Astrocyte of the spinal cord (primary cell): ENCODE measurements around the gene DTNB.

Source experiments
- DNase-seq: peaks from one replicate; pipeline ENCODE4 v3.0.0; 2011; ENCODE audit warnings: low read depth, low spot score
- H3K4me3 ChIP-seq: 2 replicates; pipeline ENCODE4 v1.5.1; 2011; ENCODE audit warnings: low read depth, mild to moderate bottlenecking, low read length, moderate library complexity
- in situ Hi-C: cut with HindIII; loops from 2 replicates; pipeline ENCODE4 v1.10.0; 2017; ENCODE audit warnings: low sequenced_read_pairs
- TF ChIP-seq, protein P1 (sequence below): IDR thresholded peaks from 2 replicates; pipeline ENCODE4 v1.5.1; 2012; ENCODE audit warnings: low read depth, mild to moderate bottlenecking, low read length, inconsistent platforms

Gene DTNB

DNA sequence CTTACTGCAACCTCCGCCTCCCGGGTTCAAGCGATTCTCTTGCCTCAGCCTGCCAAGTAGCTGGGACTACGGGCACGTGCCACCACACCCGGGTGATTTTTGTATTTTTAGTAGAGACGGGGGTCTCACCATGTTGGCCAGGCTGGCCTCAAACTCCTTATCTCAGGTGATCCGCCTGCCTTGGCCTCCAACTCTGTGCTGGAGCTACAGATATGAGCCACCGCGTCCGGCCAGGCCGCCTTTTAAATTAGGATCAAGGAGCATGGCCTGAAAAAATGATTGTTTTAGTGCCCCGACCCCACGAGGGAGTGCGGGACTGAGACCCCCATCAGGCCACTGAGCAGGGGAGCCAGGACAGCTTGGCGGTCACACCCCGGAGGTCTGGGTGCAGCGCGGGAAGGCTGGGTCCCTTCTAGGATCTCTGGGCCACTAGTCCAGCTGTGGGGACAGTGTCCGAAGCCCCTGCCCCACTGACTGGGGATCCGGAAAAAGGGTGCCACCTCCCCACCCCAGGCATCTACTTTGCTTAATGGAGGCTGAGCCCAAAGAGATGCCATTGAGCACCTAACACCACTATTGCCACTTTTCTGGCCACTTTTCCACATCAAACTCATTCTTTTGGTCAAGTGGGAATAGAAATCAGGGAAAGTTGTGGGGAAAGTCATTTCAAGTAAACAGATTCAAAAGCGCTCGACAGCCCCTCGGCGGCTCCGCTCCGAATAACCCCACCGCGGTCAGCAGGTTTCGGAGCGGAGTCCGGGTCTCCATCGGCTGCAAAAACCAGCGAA is 311.9 kb downstream of the DTNB start:
- in situ Hi-C loops: no loop called here

DNA sequence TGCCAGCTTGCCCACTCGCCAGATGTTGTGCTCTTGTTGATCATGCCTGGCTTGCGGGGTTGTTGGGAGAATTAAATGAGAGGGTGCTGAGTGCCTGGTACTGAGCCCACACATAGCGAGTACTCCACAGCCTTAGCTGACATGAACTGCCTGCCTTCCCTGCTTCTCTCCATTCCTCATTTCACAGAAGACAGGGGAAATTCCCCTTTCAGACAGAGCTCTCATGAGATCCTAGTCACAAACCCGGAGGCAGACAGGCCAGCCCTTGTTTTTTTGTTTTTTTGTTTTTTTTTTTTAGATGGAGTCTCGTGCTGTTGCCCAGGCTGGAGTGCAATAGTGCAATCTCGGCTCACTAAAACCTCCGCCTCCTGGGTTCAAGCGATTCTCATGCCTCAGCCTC is 314.5 kb downstream of the DTNB start:
- TF ChIP-seq, protein P1, sequence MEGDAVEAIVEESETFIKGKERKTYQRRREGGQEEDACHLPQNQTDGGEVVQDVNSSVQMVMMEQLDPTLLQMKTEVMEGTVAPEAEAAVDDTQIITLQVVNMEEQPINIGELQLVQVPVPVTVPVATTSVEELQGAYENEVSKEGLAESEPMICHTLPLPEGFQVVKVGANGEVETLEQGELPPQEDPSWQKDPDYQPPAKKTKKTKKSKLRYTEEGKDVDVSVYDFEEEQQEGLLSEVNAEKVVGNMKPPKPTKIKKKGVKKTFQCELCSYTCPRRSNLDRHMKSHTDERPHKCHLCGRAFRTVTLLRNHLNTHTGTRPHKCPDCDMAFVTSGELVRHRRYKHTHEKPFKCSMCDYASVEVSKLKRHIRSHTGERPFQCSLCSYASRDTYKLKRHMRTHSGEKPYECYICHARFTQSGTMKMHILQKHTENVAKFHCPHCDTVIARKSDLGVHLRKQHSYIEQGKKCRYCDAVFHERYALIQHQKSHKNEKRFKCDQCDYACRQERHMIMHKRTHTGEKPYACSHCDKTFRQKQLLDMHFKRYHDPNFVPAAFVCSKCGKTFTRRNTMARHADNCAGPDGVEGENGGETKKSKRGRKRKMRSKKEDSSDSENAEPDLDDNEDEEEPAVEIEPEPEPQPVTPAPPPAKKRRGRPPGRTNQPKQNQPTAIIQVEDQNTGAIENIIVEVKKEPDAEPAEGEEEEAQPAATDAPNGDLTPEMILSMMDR: no peak
- no peak overlapping the region for H3K4me3 ChIP-seq
- no peak for DNase-seq
- in situ Hi-C loops: no loop called here

More for the DNA sequence above, 311.9 kb downstream of the DTNB start:
- no peak overlapping the region for H3K4me3 ChIP-seq
- TF ChIP-seq, protein P1: no peak
- no peak for DNase-seq

DNA sequence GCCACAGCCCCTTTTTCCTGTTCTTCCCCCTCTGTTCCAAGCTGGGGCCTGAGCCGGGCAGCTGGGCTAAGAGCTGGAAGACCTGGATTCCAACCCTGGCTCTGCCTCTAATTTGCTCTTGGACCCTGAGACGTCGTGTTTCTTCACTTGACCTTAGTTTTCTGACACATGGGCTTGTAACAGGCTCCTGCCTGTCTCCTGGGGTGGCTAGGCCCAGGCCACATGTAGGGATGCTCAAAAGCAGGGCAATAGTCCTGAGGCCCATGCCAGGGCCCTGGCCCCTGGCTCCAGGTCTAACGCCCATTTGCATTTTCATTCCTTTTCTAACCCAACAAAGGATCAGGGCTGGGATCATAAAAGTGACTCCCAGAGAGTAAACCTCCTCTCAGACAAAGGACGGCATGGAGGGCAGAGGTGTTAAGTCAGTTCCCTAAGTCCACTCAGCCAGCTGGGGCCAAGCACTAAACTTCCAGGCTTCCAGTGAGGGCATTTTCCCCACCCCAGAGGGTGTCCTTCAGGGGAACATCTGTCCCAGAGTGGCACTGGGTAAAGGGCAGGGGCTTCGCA is 315.0 kb downstream of the DTNB start:
- TF ChIP-seq, protein P1: no peak
- in situ Hi-C loops: no loop called here
- DNase-seq: no peak
- no peak overlapping the region for H3K4me3 ChIP-seq

DNA sequence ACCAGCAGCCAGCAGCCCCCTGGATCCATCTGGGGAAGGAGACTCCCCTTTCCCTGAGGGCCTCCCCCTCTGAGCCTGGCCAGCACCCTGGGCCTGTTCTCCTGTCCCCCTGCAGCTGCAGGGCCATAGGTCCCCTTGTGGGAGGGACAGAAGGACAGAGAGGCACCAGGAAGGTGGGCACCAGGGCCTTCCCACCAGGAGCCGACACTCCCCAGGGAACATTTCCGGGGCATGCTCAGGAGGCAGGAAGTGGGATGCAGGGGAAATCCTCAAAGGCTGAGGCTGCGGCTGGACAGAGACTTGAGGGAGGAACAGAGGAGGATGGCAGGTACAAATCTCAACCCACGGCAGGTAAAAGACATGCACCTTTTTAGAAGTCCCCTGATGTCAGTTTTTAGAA is 317.3 kb downstream of the DTNB start:
- in situ Hi-C loops: no loop called here
- DNase-seq: no peak
- TF ChIP-seq, protein P1: no peak
- H3K4me3 ChIP-seq: no peak overlapping the region

DNA sequence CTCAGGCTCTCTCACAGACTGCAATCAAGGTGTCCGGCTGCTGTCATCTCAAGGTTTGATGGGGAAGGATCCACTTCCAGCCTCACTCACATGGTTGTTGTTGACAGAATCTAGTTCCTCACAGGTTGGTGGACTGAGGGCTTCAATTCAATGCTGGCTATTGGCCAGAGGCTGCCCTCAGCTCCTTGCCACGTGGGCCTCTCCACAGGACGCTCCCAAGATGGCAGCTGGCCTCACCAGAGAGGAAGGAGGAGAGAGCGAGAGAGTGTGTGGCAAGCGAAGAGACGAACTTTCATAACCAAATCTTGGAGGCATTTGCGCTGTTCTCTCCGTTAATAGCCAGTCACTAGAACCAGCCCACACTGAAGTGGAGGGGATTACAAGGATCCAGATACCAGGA is 318.1 kb downstream of the DTNB start:
- in situ Hi-C loops: no loop called here
- TF ChIP-seq, protein P1: no peak

DNA sequence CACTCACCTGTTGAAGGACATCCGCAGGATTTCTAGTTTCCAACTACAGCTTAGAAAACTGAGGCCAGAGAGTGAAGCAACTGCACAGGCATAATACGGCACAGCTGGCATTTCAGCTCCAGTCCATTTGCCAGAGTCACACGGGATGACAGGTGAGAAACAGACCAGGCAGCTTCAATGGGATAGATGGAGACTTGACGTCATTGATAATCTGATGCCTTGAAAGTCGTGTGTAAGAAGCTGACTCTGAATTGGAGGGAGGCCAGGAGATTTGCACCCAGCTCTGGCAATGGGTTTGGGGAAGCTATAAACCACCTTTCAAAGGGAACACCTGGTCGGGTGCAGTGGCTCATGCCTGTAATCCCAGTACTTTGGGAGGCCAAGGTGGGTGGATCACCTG is 319.3 kb downstream of the DTNB start:
- DNase-seq: no peak
- TF ChIP-seq, protein P1: no peak
- in situ Hi-C loops: no loop called here
- no peak overlapping the region for H3K4me3 ChIP-seq

More for the DNA sequence above, 318.1 kb downstream of the DTNB start:
- H3K4me3 ChIP-seq: no peak overlapping the region
- no peak for DNase-seq
